Upper lobe of right lung (tissue), 1 donor: Measurements from ENCODE around the gene PCDH10. TPM values are rescaled to one million over a fixed set of nuclear protein-coding genes. Genes with fewer than 3 reads are reported as not detected.

Experiments used
- ATAC-seq: fragments of 200-7000 bp; cut with Tn5 transposase; one replicate; pipeline ENCODE4 v1.9.1; 2020; ENCODE audit warnings: mild to moderate bottlenecking, moderate library complexity
- DNase-seq: peaks from one replicate; pipeline ENCODE4 v3.0.0-alpha.2; 2020
- H3K27ac ChIP-seq: fragments of 200-600 bp; one replicate; pipeline ENCODE4 v1.8.0; 2022
- H3K27me3 ChIP-seq: fragments of 200-600 bp; one replicate; pipeline ENCODE4 v1.8.0; 2022; ENCODE audit warnings: mild to moderate bottlenecking
- H3K36me3 ChIP-seq: fragments of 200-600 bp; one replicate; pipeline ENCODE4 v1.8.0; 2022
- H3K4me1 ChIP-seq: fragments of 200-600 bp; one replicate; pipeline ENCODE4 v1.8.0; 2022
- H3K4me3 ChIP-seq: fragments of 200-600 bp; one replicate; pipeline ENCODE4 v1.8.0; 2022; ENCODE audit warnings: mild to moderate bottlenecking
- H3K9me3 ChIP-seq: fragments of 200-600 bp; one replicate; pipeline ENCODE4 v1.8.0; 2022
- intact Hi-C: fragments of 100-400 bp; cut with DNase I; formaldehyde crosslinking; loops from one replicate; pipeline ENCODE4 v1.11.0; 2022
- total RNA-seq: library from RNA; stranded (reverse); fragmentation: NEBNext Ultra II Directional; extraction: Animal tissue kit (Norgen Biotek cat#: 25700); gene quantifications from one replicate; pipeline ENCODE4 v1.2.1, GENCODE V29; 2021
- TF ChIP-seq, protein P1 (sequence below): fragments of 200-600 bp; IDR thresholded peaks from one replicate; pipeline ENCODE4 v1.8.0; 2022; ENCODE audit warnings: antibody characterized with exemption
- donor health status: DM: no; HTN: yes; CAD: no; lungs with severe emphysema.

Gene PCDH10
- total RNA-seq, 1 donor from 2014 or later, result 0.41 TPM

GRCh38 chr4:133147921-133148689, 989 bp upstream of the PCDH10 start:
- H3K27ac ChIP-seq, result no peak overlapping the region
- H3K4me3 ChIP-seq, result peak overlapping the region; percentile 50
- TF ChIP-seq, protein P1, sequence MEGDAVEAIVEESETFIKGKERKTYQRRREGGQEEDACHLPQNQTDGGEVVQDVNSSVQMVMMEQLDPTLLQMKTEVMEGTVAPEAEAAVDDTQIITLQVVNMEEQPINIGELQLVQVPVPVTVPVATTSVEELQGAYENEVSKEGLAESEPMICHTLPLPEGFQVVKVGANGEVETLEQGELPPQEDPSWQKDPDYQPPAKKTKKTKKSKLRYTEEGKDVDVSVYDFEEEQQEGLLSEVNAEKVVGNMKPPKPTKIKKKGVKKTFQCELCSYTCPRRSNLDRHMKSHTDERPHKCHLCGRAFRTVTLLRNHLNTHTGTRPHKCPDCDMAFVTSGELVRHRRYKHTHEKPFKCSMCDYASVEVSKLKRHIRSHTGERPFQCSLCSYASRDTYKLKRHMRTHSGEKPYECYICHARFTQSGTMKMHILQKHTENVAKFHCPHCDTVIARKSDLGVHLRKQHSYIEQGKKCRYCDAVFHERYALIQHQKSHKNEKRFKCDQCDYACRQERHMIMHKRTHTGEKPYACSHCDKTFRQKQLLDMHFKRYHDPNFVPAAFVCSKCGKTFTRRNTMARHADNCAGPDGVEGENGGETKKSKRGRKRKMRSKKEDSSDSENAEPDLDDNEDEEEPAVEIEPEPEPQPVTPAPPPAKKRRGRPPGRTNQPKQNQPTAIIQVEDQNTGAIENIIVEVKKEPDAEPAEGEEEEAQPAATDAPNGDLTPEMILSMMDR, result no peak
- H3K27me3 ChIP-seq, result peaks cover 82% of the 10 kb centered on the region
- DNase-seq (peak; percentile 64), ATAC-seq (peak; percentile 26)
- intact Hi-C loops, result no loop called here
- no peaks in the 10 kb centered on the region for H3K9me3 ChIP-seq
- H3K4me1 ChIP-seq, result peaks cover 55% of the 10 kb centered on the region
- no peaks in the 10 kb centered on the region for H3K36me3 ChIP-seq

DNA sequence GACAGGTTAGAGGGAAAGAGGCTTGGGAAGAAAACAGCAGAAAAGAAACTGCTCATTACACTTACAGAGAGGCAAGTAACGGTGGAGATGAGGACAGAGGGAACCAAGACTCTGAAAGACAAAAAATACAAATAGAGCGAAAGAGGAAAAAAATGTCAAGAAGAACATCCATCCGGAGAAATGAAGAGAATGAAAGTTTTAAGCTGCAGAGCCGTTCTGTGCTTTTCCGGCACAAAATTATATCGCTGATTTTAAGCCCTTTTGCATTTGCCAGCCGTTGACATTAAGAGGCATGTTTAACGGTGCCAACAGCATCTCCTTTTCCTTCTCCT, 236 bp downstream of the PCDH10 start:
- intact Hi-C loops, result no loop called here
- ATAC-seq (no peak), DNase-seq (no peak)
- Histone ChIP-seq H3K27me3 (peaks cover 88% of the 10 kb centered on the region), H3K27ac (no peak overlapping the region), H3K9me3 (no peaks in the 10 kb centered on the region), H3K4me1 (peaks cover 55% of the 10 kb centered on the region), H3K4me3 (peak overlapping the region; percentile 50), H3K36me3 (no peaks in the 10 kb centered on the region)
- TF ChIP-seq, protein P1, result no peak

GRCh38 chr4:133149932-133150471, 908 bp downstream of the PCDH10 start:
- no peak overlapping the region for H3K27ac ChIP-seq
- TF ChIP-seq, protein P1, result no peak
- no peaks in the 10 kb centered on the region for H3K9me3 ChIP-seq
- no peaks in the 10 kb centered on the region for H3K36me3 ChIP-seq
- peaks cover 85% of the 10 kb centered on the region for H3K27me3 ChIP-seq
- peaks cover 55% of the 10 kb centered on the region for H3K4me1 ChIP-seq
- no peak for DNase-seq
- intact Hi-C loops, result no loop called here
- ATAC-seq, result no peak
- peak overlapping the region; percentile 50 for H3K4me3 ChIP-seq

DNA sequence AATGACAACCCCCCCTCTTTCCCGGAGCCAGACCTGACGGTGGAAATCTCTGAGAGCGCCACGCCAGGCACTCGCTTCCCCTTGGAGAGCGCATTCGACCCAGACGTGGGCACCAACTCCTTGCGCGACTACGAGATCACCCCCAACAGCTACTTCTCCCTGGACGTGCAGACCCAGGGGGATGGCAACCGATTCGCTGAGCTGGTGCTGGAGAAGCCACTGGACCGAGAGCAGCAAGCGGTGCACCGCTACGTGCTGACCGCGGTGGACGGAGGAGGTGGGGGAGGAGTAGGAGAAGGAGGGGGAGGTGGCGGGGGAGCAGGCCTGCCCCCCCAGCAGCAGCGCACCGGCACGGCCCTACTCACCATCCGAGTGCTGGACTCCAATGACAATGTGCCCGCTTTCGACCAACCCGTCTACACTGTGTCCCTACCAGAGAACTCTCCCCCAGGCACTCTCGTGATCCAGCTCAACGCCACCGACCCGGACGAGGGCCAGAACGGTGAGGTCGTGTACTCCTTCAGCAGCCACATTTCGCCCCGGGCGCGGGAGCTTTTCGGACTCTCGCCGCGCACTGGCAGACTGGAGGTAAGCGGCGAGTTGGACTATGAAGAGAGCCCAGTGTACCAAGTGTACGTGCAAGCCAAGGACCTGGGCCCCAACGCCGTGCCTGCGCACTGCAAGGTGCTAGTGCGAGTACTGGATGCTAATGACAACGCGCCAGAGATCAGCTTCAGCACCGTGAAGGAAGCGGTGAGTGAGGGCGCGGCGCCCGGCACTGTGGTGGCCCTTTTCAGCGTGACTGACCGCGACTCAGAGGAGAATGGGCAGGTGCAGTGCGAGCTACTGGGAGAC, 1.6 kb downstream of the PCDH10 start:
- H3K9me3 ChIP-seq, result no peaks in the 10 kb centered on the region
- no peak overlapping the region for H3K27ac ChIP-seq
- no peaks in the 10 kb centered on the region for H3K36me3 ChIP-seq
- peaks cover 55% of the 10 kb centered on the region for H3K4me1 ChIP-seq
- H3K27me3 ChIP-seq, result peaks cover 84% of the 10 kb centered on the region
- DNase-seq, result no peak
- TF ChIP-seq, protein P1, result no peak
- H3K4me3 ChIP-seq, result peak overlapping the region; percentile 14
- intact Hi-C loops, result no loop called here
- ATAC-seq, result peak; percentile 6

DNA sequence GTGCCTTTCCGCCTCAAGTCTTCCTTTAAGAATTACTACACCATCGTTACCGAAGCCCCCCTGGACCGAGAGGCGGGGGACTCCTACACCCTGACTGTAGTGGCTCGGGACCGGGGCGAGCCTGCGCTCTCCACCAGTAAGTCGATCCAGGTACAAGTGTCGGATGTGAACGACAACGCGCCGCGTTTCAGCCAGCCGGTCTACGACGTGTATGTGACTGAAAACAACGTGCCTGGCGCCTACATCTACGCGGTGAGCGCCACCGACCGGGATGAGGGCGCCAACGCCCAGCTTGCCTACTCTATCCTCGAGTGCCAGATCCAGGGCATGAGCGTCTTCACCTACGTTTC, 2.2 kb downstream of the PCDH10 start:
- no peak overlapping the region for H3K27ac ChIP-seq
- intact Hi-C loops, result no loop called here
- H3K36me3 ChIP-seq, result no peaks in the 10 kb centered on the region

More for the DNA sequence above, 2.2 kb downstream of the PCDH10 start:
- H3K9me3 ChIP-seq, result no peaks in the 10 kb centered on the region
- ATAC-seq (no peak), DNase-seq (no peak)
- H3K4me1 ChIP-seq, result peaks cover 54% of the 10 kb centered on the region
- TF ChIP-seq, protein P1, result no peak
- peak overlapping the region; percentile 14 for H3K4me3 ChIP-seq
- peaks cover 78% of the 10 kb centered on the region for H3K27me3 ChIP-seq
